Fibroblast of villous mesenchyme (primary cell): ENCODE measurements around the gene MAPK11. TPM values are rescaled to one million over a fixed set of nuclear protein-coding genes. Genes with fewer than 3 reads are reported as not detected.

Experiments
- DNase-seq: peaks from one replicate; pipeline ENCODE4 v3.0.0-alpha.2; 2010; ENCODE audit warnings: low read depth
- H3K4me3 ChIP-seq: 2 replicates; pipeline ENCODE4 v1.5.1; 2011; ENCODE audit warnings: low read depth, mild to moderate bottlenecking, low read length
- CTCF ChIP-seq: IDR thresholded peaks from 2 replicates; pipeline ENCODE4 v1.5.1; 2012; ENCODE audit warnings: low read depth, mild to moderate bottlenecking, low read length; ENCODE audit not compliant: insufficient read depth
- total RNA-seq: library from RNA; depleted of rRNA; stranded (reverse); fragments of >200 nt; gene quantifications from 2 replicates; pipeline ENCODE4 v1.2.3, GENCODE V29; 2012

The MAPK11 gene
- total RNA-seq, 1 donor = 6.5 TPM

- DNase-seq = no peak
- no peak for TF ChIP-seq CTCF
- H3K4me3 ChIP-seq = no peak overlapping the region
Measured at GRCh38 chr22:50312371-50312770, 42.2 kb upstream of the MAPK11 start.

- TF ChIP-seq CTCF = no peak
- DNase-seq = no peak
- no peak overlapping the region for H3K4me3 ChIP-seq
Measured at GRCh38 chr22:50311606-50312351, 41.6 kb upstream of the MAPK11 start.

GRCh38 chr22:50310949-50311444 lies 40.8 kb upstream of the MAPK11 start:
- no peak overlapping the region for H3K4me3 ChIP-seq
- no peak for TF ChIP-seq CTCF
- DNase-seq = no peak

GRCh38 chr22:50310031-50310722 lies 40.0 kb upstream of the MAPK11 start:
- no peak overlapping the region for H3K4me3 ChIP-seq
- TF ChIP-seq CTCF = no peak
- no peak for DNase-seq

GRCh38 chr22:50309601-50309991 lies 39.4 kb upstream of the MAPK11 start:
- no peak overlapping the region for H3K4me3 ChIP-seq
- no peak for DNase-seq
- no peak for TF ChIP-seq CTCF

- no peak for DNase-seq
- no peak for TF ChIP-seq CTCF
- no peak overlapping the region for H3K4me3 ChIP-seq
Measured at GRCh38 chr22:50308986-50309600, 38.9 kb upstream of the MAPK11 start.
